OCI-LY1 (cell line): Measurements from ENCODE around the gene ITGB7.

ENCODE experiments used
- H2AFZ ChIP-seq: fragments of 200-600 bp; sonication (generic), shearing (Covaris generic); 2 replicates; pipeline ENCODE4 v1.6.0; 2014; ENCODE audit warnings: antibody characterized with exemption, mild to moderate bottlenecking, low read length
- H3F3A ChIP-seq: fragments of 200-600 bp; sonication (generic), shearing (Covaris generic); 2 replicates; pipeline ENCODE4 v1.6.0; 2014; ENCODE audit warnings: mild to moderate bottlenecking, antibody characterized with exemption, low read length, moderate library complexity; ENCODE audit not compliant: insufficient read depth
- H3K27ac ChIP-seq: fragments of 200-600 bp; sonication (generic); 2 replicates; pipeline ENCODE4 v1.5.1; 2014; ENCODE audit warnings: low read length, mixed run types, mild to moderate bottlenecking, low read depth; ENCODE audit not compliant: poor library complexity, severe bottlenecking
- H3K27me3 ChIP-seq: fragments of 200-600 bp; sonication (generic); 2 replicates; pipeline ENCODE4 v1.6.0; 2014; ENCODE audit warnings: antibody characterized with exemption, mild to moderate bottlenecking, low read length, moderate library complexity; ENCODE audit not compliant: insufficient read depth
- H3K36me3 ChIP-seq: fragments of 200-600 bp; sonication (generic); 2 replicates; pipeline ENCODE4 v1.6.1; 2014; ENCODE audit warnings: mild to moderate bottlenecking, antibody characterized with exemption, low read length, moderate library complexity, mixed read lengths; ENCODE audit not compliant: insufficient read depth
- H3K4me1 ChIP-seq: fragments of 200-600 bp; sonication (generic); 2 replicates; pipeline ENCODE4 v1.5.1; 2014; ENCODE audit warnings: mild to moderate bottlenecking, low read length, moderate library complexity; ENCODE audit not compliant: insufficient read depth, severe bottlenecking
- H3K4me2 ChIP-seq: fragments of 200-600 bp; sonication (generic), shearing (Covaris generic); 2 replicates; pipeline ENCODE4 v1.6.1; 2014; ENCODE audit warnings: low read length
- H3K4me3 ChIP-seq: fragments of 200-600 bp; sonication (generic); 2 replicates; pipeline ENCODE4 v1.5.1; 2014; ENCODE audit warnings: low read length, low read depth, mild to moderate bottlenecking, mixed read lengths; ENCODE audit not compliant: poor library complexity, severe bottlenecking
- H3K79me2 ChIP-seq: fragments of 200-600 bp; shearing (Covaris generic); 2 replicates; pipeline ENCODE4 v1.6.1; 2016; ENCODE audit warnings: mixed run types, low read length, mixed read lengths; ENCODE audit not compliant: insufficient read depth
- H3K9ac ChIP-seq: fragments of 200-600 bp; sonication (generic), shearing (Covaris generic); 2 replicates; pipeline ENCODE4 v1.6.1; 2014; ENCODE audit warnings: mild to moderate bottlenecking, low read length, mixed read lengths
- H3K9me2 ChIP-seq: fragments of 200-600 bp; sonication (generic), shearing (Covaris generic); 2 replicates; pipeline ENCODE4 v1.6.1; 2014; ENCODE audit warnings: low read depth, mild to moderate bottlenecking, low read length, mixed read lengths
- H3K9me3 ChIP-seq: fragments of 200-600 bp; shearing (Covaris generic); 2 replicates; pipeline ENCODE4 v1.6.1; 2014; ENCODE audit warnings: low read length, mixed read lengths
- H4K20me1 ChIP-seq: fragments of 200-600 bp; sonication (generic), shearing (Covaris generic); 2 replicates; pipeline ENCODE4 v1.6.0; 2016; ENCODE audit warnings: mild to moderate bottlenecking, low read length; ENCODE audit not compliant: insufficient read depth
- EZH2 ChIP-seq: fragments of 200-600 bp; sonication (generic), shearing (Covaris generic); IDR thresholded peaks from 2 replicates; pipeline ENCODE4 v1.8.0; 2017; ENCODE audit warnings: borderline replicate concordance, mixed run types, mild to moderate bottlenecking, antibody characterized with exemption, low read length, moderate library complexity, mixed read lengths
- TF ChIP-seq, protein P1 (sequence below): fragments of 200-600 bp; sonication (generic), shearing (Covaris generic); IDR thresholded peaks from 2 replicates; pipeline ENCODE4 v1.5.1; 2017; ENCODE audit warnings: mild to moderate bottlenecking, antibody characterized with exemption, low read length, moderate library complexity, mixed read lengths

Gene ITGB7

DNA sequence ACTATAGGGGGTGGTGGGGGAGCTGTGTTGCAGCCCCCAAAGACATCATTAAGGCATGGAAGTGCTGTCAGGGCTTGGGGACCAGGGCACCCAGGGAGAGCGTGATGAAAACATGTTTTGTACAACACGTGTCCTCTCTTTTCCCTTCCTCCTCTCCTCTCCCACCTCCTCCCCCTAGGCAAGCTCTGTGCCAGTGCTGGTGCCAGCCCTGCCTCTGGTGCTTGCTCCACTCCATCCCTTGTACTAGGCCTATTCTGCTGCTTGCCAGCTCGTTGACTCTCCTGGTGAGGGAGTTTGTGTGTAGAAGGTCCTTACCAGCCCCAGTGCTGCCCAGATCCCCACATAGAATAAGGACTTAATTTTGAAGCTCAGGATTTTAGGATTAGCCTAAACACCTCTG lies 28.1 kb upstream of the ITGB7 start:
- no peak for TF ChIP-seq EZH2
- TF ChIP-seq, protein P1, sequence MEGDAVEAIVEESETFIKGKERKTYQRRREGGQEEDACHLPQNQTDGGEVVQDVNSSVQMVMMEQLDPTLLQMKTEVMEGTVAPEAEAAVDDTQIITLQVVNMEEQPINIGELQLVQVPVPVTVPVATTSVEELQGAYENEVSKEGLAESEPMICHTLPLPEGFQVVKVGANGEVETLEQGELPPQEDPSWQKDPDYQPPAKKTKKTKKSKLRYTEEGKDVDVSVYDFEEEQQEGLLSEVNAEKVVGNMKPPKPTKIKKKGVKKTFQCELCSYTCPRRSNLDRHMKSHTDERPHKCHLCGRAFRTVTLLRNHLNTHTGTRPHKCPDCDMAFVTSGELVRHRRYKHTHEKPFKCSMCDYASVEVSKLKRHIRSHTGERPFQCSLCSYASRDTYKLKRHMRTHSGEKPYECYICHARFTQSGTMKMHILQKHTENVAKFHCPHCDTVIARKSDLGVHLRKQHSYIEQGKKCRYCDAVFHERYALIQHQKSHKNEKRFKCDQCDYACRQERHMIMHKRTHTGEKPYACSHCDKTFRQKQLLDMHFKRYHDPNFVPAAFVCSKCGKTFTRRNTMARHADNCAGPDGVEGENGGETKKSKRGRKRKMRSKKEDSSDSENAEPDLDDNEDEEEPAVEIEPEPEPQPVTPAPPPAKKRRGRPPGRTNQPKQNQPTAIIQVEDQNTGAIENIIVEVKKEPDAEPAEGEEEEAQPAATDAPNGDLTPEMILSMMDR = no peak
- Histone ChIP-seq H4K20me1 (no peaks in the 10 kb centered on the region), H3K4me3 (no peak overlapping the region), H3K4me1 (peaks cover 6% of the 10 kb centered on the region), H3K36me3 (no peaks in the 10 kb centered on the region), H3K27ac (no peak overlapping the region), H3K9ac (no peak overlapping the region), H3K9me3 (no peaks in the 10 kb centered on the region), H3K79me2 (no peaks in the 10 kb centered on the region), H3K9me2 (no peaks in the 10 kb centered on the region), H2AFZ (no peak overlapping the region), H3K27me3 (peaks cover 3% of the 10 kb centered on the region; the same call in 1 of the 2 replicates), H3F3A (no peaks in the 10 kb centered on the region), H3K4me2 (no peak overlapping the region)

DNA sequence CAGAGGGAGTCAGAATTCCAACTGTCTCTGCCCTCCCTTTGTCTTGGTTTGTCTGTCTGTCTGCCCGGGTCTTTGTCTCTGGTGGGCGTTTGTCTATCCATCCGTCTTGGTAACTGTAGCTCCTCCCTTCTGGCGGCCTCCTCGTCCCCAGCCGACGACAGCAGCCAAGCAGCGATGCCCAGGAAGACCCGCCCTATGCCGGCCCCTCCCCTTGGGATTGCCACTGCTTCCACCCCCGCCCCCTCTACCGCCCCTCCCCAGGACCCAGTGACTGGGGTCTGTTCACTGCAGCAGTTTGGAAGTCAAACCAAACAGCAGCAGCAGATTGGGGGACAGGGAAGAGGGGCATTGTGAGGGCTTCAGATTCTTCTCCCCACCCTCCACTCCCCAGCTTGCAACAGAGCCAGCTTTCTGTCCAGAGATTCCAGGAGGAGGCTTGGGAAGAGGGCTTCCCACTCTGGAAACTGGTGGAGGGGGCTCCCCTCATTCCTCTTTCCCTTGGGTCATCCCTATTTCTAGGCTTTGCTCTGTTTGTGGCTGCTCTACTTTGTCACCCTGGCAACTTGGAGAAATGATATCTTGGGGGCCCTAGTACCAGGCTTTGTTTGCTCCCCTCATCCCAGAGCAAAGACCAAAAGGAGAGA lies 27.3 kb upstream of the ITGB7 start:
- H3K9me2 ChIP-seq = no peaks in the 10 kb centered on the region
- H2AFZ ChIP-seq = no peak overlapping the region
- peaks cover 6% of the 10 kb centered on the region for H3K4me1 ChIP-seq
- H3K4me3 ChIP-seq = no peak overlapping the region
- no peaks in the 10 kb centered on the region for H3F3A ChIP-seq
- H3K4me2 ChIP-seq = no peak overlapping the region
- TF ChIP-seq, protein P1 = no peak
- TF ChIP-seq EZH2 = no peak
- H3K27me3 ChIP-seq = peaks cover 3% of the 10 kb centered on the region; the same call in 1 of the 2 replicates
- no peaks in the 10 kb centered on the region for H3K36me3 ChIP-seq
- no peaks in the 10 kb centered on the region for H4K20me1 ChIP-seq
- H3K79me2 ChIP-seq = no peaks in the 10 kb centered on the region
- H3K9me3 ChIP-seq = no peaks in the 10 kb centered on the region
- H3K27ac ChIP-seq = no peak overlapping the region
- H3K9ac ChIP-seq = no peak overlapping the region

DNA sequence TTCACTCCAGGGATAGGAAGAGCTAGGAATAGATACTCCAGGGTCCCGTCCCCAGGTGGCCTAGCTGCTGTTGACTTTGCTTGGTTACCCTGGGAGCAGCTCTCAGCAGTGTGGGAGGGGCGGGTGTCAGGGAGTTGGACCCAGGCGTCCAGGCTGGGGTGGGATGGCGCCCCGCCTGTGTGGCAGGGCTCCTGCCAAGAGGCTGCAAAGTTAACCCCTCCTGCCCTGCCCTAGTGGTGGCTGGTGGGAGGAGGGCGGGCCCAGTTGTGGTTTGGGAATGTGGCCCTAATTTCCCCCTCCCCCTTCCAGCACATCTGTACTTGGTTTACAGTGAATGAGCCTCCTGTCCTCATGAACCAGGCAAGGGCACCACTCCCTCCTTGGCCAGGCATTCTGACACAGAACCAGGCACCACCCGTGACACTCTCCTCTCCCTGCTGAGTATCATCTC lies 26.6 kb upstream of the ITGB7 start:
- Histone ChIP-seq H3K27ac (no peak overlapping the region), H3K9me2 (no peaks in the 10 kb centered on the region), H3K36me3 (no peaks in the 10 kb centered on the region), H4K20me1 (no peaks in the 10 kb centered on the region), H3K79me2 (no peaks in the 10 kb centered on the region), H3K9me3 (no peaks in the 10 kb centered on the region), H3K27me3 (peaks cover 3% of the 10 kb centered on the region; the same call in 1 of the 2 replicates), H3K4me1 (peaks cover 6% of the 10 kb centered on the region), H3K4me2 (no peak overlapping the region), H2AFZ (no peak overlapping the region), H3K4me3 (no peak overlapping the region), H3F3A (no peaks in the 10 kb centered on the region), H3K9ac (no peak overlapping the region)
- TF ChIP-seq EZH2 = no peak
- TF ChIP-seq, protein P1 = no peak
